ENCODE results near the gene BRD2. TPM values are rescaled to one million over a fixed set of nuclear protein-coding genes. Genes with fewer than 3 reads are reported as not detected.

Gene BRD2
- total and polyA plus RNA-seq, 2 of the 4 experiments (the other 2 are of a cell fraction): 99.5 to 144 TPM

GRCh38 chr6:32979720-32980487 is 11.5 kb downstream of the BRD2 start:
- Histone ChIP-seq H3K9ac (ENCODE audit: low read depth, low read length) (no peak overlapping the region), H3K27me3 (ENCODE audit: control insufficient read depth, insufficient read depth, low read length) (no peaks in the 10 kb centered on the region), H4K5ac (ENCODE audit: low read depth, low read length) (no peak overlapping the region), H3K4me1 (ENCODE audit: control insufficient read depth, insufficient read depth, low read length) (peaks cover 6% of the 10 kb centered on the region; the same call in 1 of the 2 replicates), H2BK5ac (ENCODE audit: low read depth, low read length, poor library complexity, severe bottlenecking) (no peak overlapping the region), H3K18ac (ENCODE audit: low read depth, low read length) (no peak overlapping the region), H2BK120ac (ENCODE audit: low read depth, low read length) (no peak overlapping the region), H3K27ac (ENCODE audit: insufficient read depth, low read length) (no peak overlapping the region), H3K36me3 (ENCODE audit: control insufficient read depth, insufficient read depth, low read length) (peaks cover 57% of the 10 kb centered on the region), H3K4me2 (ENCODE audit: low read depth, low read length) (no peak overlapping the region), H4K20me1 (ENCODE audit: insufficient read depth, low read length) (peaks cover 97% of the 10 kb centered on the region), H2AFZ (replicated peaks; ENCODE audit: low read length, poor library complexity) (no peak overlapping the region), H3K23ac (ENCODE audit: low read depth, low read length) (peak overlapping the region; percentile 37; the same call in 1 of the 2 replicates), H3K4ac (ENCODE audit: low read depth, low read length) (no peak overlapping the region), H2BK15ac (ENCODE audit: low read depth, low read length) (no peak overlapping the region), H2BK20ac (ENCODE audit: low read depth, low read length) (no peak overlapping the region), H4K91ac (ENCODE audit: insufficient read depth, low read depth, low read length) (no peak overlapping the region), H2AK9ac (replicated peaks; ENCODE audit: low read depth, low read length, poor library complexity) (no peak overlapping the region), H3K9me1 (ENCODE audit: insufficient read depth, low read length) (peaks cover 14% of the 10 kb centered on the region), H2AK5ac (ENCODE audit: low read depth, low read length) (no peak overlapping the region), H3K14ac (replicated peaks; ENCODE audit: low read depth, low read length) (no peak overlapping the region), H3K9me3 (ENCODE audit: control insufficient read depth, insufficient read depth, low read length) (no peaks in the 10 kb centered on the region), H3K56ac (ENCODE audit: extremely low read depth, insufficient read depth, low read length) (no peak overlapping the region), H4K8ac (ENCODE audit: low read depth in 2 of 2, low read length in 2 of 2) (no peak overlapping the region), H3K79me1 (ENCODE audit: low read depth in 1 of 2, low read length in 2 of 2) (peaks cover 42 to 50% of the 10 kb centered on the region in 2 experiments), H3K4me3 (ENCODE audit: insufficient read depth, low read depth, low read length) (no peak overlapping the region)
- ATAC-seq (ENCODE audit: low read depth) (no peak), DNase-seq (no peak)
- intact Hi-C loops (cut with micrococcal nuclease): no loop called here
- POLR2A ChIA-PET (ENCODE audit: unreplicated experiment): interaction anchor here (0.5 kb wide), 1 partner anchor 141 kb away, joined by 5 read pairs; the partner anchor contains the start of gene TAP2
- dilution Hi-C loops (cut with HindIII; ENCODE audit: low sequenced_read_pairs, unreplicated experiment): no loop called here
- CTCF ChIA-PET: no interaction called here
- BruUV-seq (replicated peaks): no TSS peak
- 100% methylated on average over 3 of the region's 12 CpGs; no CpG with 5 or more reads in 1 of the 2 experiments for WGBS, 2 experiments (ENCODE audit: extremely low coverage in 2 of 2, insufficient read length in 1 of 2)
- in situ Hi-C loops (cut with MboI; ENCODE audit: low sequenced_read_pairs): loop anchor here (5.0 kb wide), 1 partner anchor 43 kb away; no protein-coding TSS in a partner anchor
- TF ChIP-seq FOS (IDR thresholded peaks at IDR 0.05; ENCODE audit: low read depth, low read length) (no peak), ELK1 (IDR thresholded peaks at IDR 0.05; ENCODE audit: borderline replicate concordance, low read depth, low read length) (no peak), CEBPB (IDR thresholded peaks at IDR 0.05; ENCODE audit: low read depth, low read length) (no peak), MAZ (IDR thresholded peaks at IDR 0.05; ENCODE audit: borderline replicate concordance, low read depth, low read length) (no peak), MXI1 (IDR thresholded peaks at IDR 0.05; ENCODE audit: borderline replicate concordance, low read depth, low read length) (no peak), RAD21 (IDR thresholded peaks at IDR 0.05; ENCODE audit: low read length) (no peak), USF2 (IDR thresholded peaks at IDR 0.05; ENCODE audit: low read depth, low read length) (no peak), CTCF (conservative IDR thresholded peaks at IDR 0.05; ENCODE audit: low read depth, low read length) (no peak), RCOR1 (IDR thresholded peaks at IDR 0.05; ENCODE audit: insufficient replicate concordance, low read length) (no peak), SMC3 (IDR thresholded peaks at IDR 0.05; ENCODE audit: low read depth, low read length) (no peak), NFE2L2 (IDR thresholded peaks at IDR 0.05; ENCODE audit: low read depth, low read length) (no peak), POLR2A (IDR thresholded peaks at IDR 0.05; ENCODE audit: low read depth, low read length) (no peak), RFX5 (IDR thresholded peaks at IDR 0.05; ENCODE audit: low read depth, low read length) (no peak), MAFK (IDR thresholded peaks at IDR 0.05; ENCODE audit: low read depth, low read length) (no peak), BHLHE40 (IDR thresholded peaks at IDR 0.05; ENCODE audit: low read depth, low read length) (no peak)
